DMS79 treated with DMSO at 0.1 percent for 48 hours (cell line): ENCODE measurements around the gene MAGI2.
"Not testable (repeated sequence)": the region's sequence is repeated elsewhere in the genome, so short reads cannot be mapped to it uniquely, and the experiment has no call there.

Experiments
- DNase-seq: peaks from one replicate; lab custom pipeline; 2025; lab: John Stamatoyannopoulos, UW

Gene MAGI2

GRCh38 chr7:78558566-78558965 lies 894.9 kb downstream of the MAGI2 start:
- no peak for DNase-seq

DNA sequence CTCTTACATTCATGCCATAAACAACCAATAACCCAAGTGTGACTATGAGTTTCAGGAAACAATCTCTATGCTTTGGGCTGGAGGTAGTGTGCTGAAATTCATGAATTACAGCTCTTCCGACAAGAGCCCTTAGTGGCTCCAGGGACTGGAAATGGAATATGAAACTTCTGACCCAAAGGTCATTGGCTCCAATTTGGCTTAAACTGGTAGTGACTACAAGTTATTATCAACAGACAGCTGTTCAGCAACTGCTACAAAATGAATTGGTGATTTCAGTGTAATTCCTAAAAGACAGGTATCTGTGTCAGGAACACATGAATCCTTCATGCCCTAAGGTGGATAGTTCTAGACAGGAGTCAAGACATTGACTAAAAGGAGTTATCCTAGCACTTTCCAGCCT lies 909.5 kb downstream of the MAGI2 start:
- DNase-seq: no peak

- DNase-seq: no peak
These were observed 910.5 kb downstream of the MAGI2 start for GRCh38 chr7:78542981-78543380.

DNA sequence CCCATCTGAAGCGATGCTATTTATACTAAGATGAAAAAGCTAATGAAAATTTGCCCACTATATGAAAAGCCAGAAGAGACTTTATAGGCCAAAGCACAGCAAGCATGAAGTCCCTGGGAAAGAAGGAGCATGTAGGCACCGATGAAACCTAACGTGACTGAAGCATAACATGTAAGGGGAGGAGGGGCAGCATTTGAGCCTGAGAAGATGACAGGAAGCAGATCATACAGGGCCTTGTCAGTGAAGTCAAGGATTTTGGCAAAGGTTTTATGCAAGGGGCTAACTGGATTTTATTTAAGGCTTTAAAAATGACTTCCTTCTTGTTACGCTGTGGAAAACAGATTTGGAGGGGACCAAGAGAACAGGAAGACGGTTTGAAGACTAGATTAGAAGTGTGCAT lies 910.9 kb downstream of the MAGI2 start:
- no peak for DNase-seq

GRCh38 chr7:78539825-78540224 lies 913.6 kb downstream of the MAGI2 start:
- DNase-seq: no peak

GRCh38 chr7:78535655-78536054 lies 917.8 kb downstream of the MAGI2 start:
- DNase-seq: no peak

DNA sequence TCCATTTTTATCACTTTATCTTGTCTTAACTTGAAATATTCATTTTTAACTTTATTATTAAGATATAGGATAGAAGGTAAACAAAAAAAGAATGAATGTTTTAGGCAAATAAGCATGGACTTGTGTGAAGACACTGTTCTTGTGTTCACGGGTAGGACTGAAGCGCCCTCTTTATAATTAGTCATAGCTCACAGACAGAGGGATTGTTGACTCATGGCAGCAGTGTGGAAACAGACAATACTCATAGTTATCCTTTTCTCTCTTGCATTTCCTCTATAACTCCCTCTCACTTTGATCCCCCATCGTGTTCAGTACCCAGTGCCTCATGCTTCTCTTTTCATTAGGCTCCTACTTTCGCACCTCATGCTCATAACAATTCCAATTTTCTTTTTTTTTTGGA lies 923.1 kb downstream of the MAGI2 start:
- DNase-seq: no peak

- DNase-seq: no peak
These were observed 924.1 kb downstream of the MAGI2 start for GRCh38 chr7:78529392-78529791.

GRCh38 chr7:78528964-78529363 lies 924.5 kb downstream of the MAGI2 start:
- no peak for DNase-seq

DNA sequence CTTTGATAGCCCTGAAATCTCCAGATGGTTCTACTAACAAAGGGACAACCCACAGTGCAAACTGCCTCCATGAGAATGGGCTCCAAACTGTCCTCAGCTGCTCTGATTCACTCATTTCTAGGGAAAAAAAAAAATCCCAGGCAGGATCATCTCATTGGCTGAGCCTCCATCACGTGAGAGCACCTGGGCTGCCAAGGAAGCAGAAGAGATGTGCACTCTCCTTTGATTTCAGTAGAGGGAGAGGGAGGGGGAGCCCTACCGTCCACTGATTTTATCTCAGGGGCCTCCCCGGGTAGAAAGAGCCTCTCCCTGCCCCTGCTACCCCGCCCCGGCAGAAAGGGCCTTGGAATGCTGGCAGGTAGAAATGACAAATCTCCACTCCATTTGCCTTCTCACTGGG lies 929.5 kb downstream of the MAGI2 start:
- DNase-seq: no peak

DNA sequence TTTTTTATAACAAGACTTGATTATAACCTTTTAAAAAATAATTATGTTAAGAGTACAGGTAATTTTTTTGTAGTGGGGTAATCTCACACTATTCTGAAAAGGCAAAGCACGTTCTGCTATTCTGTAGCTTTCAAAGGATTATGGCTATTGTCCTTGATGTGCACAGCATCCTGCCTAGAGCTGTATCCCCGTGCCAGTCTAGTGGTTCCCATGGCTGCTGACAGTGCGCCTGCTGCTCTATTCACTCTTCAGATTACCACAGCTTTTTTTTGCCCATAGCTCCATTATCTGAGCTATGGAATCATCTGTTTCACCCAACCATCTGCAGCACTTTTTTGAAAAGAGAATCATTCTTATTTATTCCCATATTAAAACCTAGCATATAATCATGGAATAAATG lies 931.5 kb downstream of the MAGI2 start:
- no peak for DNase-seq

GRCh38 chr7:78516450-78516849 lies 937.0 kb downstream of the MAGI2 start:
- DNase-seq: no peak

GRCh38 chr7:78514634-78515033 lies 938.8 kb downstream of the MAGI2 start:
- DNase-seq: no peak

- no peak for DNase-seq
These were observed 942.8 kb downstream of the MAGI2 start for GRCh38 chr7:78510580-78511188.

DNA sequence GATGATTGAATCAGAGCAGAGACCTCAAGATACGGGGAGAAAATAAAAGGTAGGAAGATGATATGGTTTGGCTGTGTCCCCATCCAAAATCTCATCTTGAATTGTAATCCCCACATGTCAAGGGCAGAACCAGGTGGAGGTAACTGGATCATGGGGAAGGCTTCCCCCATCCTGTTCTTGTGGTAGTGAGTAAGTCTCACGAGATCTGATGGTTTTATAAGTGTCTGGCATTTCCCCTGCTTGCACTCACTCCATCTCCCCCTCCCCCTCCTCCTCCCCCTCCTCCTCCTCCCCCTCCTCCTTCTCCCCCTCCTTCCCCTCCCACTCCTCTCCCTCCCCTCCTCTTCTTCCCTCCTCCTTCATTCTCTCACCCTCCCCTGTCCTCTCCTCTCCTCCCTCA lies 950.2 kb downstream of the MAGI2 start:
- not testable (repeated sequence) for DNase-seq

DNA sequence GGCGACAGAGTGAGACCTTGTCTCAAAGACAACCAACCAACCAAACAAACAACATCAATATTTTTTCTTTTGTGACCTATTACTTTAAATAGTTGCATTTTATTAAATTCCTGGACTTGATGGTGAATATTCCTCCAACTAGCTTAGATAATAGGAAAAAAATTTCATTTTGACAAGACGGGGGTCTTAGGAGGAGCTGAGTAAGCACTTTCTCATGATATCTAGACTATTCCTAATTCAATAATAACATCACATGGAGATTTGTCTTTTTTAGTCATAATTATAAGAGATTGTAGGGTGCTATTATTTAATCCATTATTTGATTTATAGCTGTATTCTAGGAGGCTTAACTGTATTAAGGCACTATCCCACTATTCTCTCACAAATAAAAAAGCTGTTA lies 952.4 kb downstream of the MAGI2 start:
- DNase-seq: no peak

GRCh38 chr7:78499971-78500370 lies 953.5 kb downstream of the MAGI2 start:
- no peak for DNase-seq

GRCh38 chr7:78499283-78499682 lies 954.2 kb downstream of the MAGI2 start:
- no peak for DNase-seq

- no peak for DNase-seq
These were observed 955.6 kb downstream of the MAGI2 start for GRCh38 chr7:78497728-78498427.

- no peak for DNase-seq
These were observed 957.3 kb downstream of the MAGI2 start for GRCh38 chr7:78496096-78496630.

GRCh38 chr7:78493401-78493800 lies 960.1 kb downstream of the MAGI2 start:
- no peak for DNase-seq

- DNase-seq: no peak
These were observed 961.3 kb downstream of the MAGI2 start for GRCh38 chr7:78492146-78492545.

DNA sequence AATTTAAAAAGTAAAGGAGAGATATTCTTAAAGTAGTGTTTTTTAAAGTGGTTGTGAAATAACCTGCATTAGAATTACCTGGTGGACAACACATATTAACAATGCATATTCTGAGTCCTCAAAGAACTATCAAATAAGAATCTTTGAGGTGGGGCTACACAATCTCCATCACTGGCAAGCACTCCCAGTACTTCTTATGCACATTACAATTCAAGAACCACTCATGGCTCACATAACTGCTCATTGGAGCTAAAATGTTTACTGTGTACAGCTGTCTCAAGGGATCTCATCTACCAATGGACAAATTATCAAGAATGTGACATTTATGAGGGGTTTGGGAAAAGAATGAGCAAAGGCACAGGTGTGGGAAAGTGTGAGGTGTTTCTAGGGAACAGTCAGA lies 962.9 kb downstream of the MAGI2 start:
- peak; percentile 93 for DNase-seq
